ENCODE results near the gene PXMP2. TPM values are rescaled to one million over a fixed set of nuclear protein-coding genes. Genes with fewer than 3 reads are reported as not detected.

PXMP2 gene
- total RNA-seq, 6 experiments from 2014 or later, result 91.5 to 216 (median 162) TPM

GRCh38 chr12:132664206-132665148 is 22.9 kb upstream of the PXMP2 start:
- ATAC-seq (no peak), DNase-seq (peak in 2 of 3 donors; percentile 14 to 49)
- Histone ChIP-seq H3K27ac (no peak overlapping the region), H3K4me1 (no peaks in the 10 kb centered on the region), H3K36me3 (peaks cover 0 to 69% (median 15%) of the 10 kb centered on the region in 4 donors), H3K9me3 (no peaks in the 10 kb centered on the region), H3K27me3 (no peaks in the 10 kb centered on the region), H3K4me3 (no peak overlapping the region)
- intact Hi-C loops (cut with DNase I), result no loop called here
- 72% methylated on average over 7 of the region's 21 CpGs for WGBS (ENCODE audit: insufficient coverage, low coverage, low lambda C conversion rate, missing lambda C conversion rate)
- TF ChIP-seq CTCF (IDR thresholded peaks at IDR 0.05) (no peak), POLR2A (IDR thresholded peaks at IDR 0.05) (no peak)

- intact Hi-C loops (cut with DNase I), result no loop called here
- H3K4me3 ChIP-seq, result no peak overlapping the region
- TF ChIP-seq POLR2A (IDR thresholded peaks at IDR 0.05) (no peak), CTCF (IDR thresholded peaks at IDR 0.05) (no peak)
- DNase-seq (no peak), ATAC-seq (no peak)
- no peak overlapping the region for H3K27ac ChIP-seq
- H3K9me3 ChIP-seq, result no peaks in the 10 kb centered on the region
- WGBS (ENCODE audit: insufficient coverage, low coverage, low lambda C conversion rate, missing lambda C conversion rate), result 95% methylated on average over 13 of the region's 13 CpGs
- H3K36me3 ChIP-seq, result peaks cover 0 to 63% (median 14%) of the 10 kb centered on the region in 4 donors
- H3K4me1 ChIP-seq, result no peaks in the 10 kb centered on the region
- H3K27me3 ChIP-seq, result no peaks in the 10 kb centered on the region
Measured at GRCh38 chr12:132665149-132665491, 22.3 kb upstream of the PXMP2 start.

- Histone ChIP-seq H3K4me1 (no peaks in the 10 kb centered on the region), H3K4me3 (no peak overlapping the region), H3K27me3 (no peaks in the 10 kb centered on the region), H3K27ac (no peak overlapping the region), H3K36me3 (peaks cover 0 to 57% (median 14%) of the 10 kb centered on the region in 4 donors), H3K9me3 (no peaks in the 10 kb centered on the region)
- intact Hi-C loops (cut with DNase I), result no loop called here
- WGBS (ENCODE audit: insufficient coverage, low coverage, low lambda C conversion rate, missing lambda C conversion rate), result 86% methylated on average over 6 of the region's 6 CpGs
- ATAC-seq (no peak), DNase-seq (peak in 1 of 3 donors; percentile 1)
- no peak for TF ChIP-seq CTCF (IDR thresholded peaks at IDR 0.05)
Measured at GRCh38 chr12:132665794-132666193, 21.6 kb upstream of the PXMP2 start.

GRCh38 chr12:132668191-132669088 is 18.9 kb upstream of the PXMP2 start:
- H3K27ac ChIP-seq, result no peak overlapping the region
- no peaks in the 10 kb centered on the region for H3K9me3 ChIP-seq
- DNase-seq, result no peak
- peaks cover 0 to 15% (median 7%) of the 10 kb centered on the region in 4 donors for H3K4me1 ChIP-seq
- intact Hi-C loops (cut with DNase I), result no loop called here
- ATAC-seq, result no peak
- no peak for TF ChIP-seq POLR2A (IDR thresholded peaks at IDR 0.05)
- no peak for TF ChIP-seq CTCF (IDR thresholded peaks at IDR 0.05)
- 95% methylated on average over 10 of the region's 30 CpGs for WGBS (ENCODE audit: insufficient coverage, low coverage, low lambda C conversion rate, missing lambda C conversion rate)
- peaks cover 0 to 45% (median 8%) of the 10 kb centered on the region in 4 donors for H3K36me3 ChIP-seq
- H3K4me3 ChIP-seq, result no peak overlapping the region
- H3K27me3 ChIP-seq, result no peaks in the 10 kb centered on the region

Data from right lobe of liver (tissue), 6 donors.